Neural cell (in vitro differentiated cells): ENCODE data around the gene ZIC1. TPM values are rescaled to one million over a fixed set of nuclear protein-coding genes. Genes with fewer than 3 reads are reported as not detected.

Experiments
- H2AFZ ChIP-seq: fragments of 200-600, 300-800 bp; sonication (generic), shearing (Covaris generic); 2 replicates; pipeline ENCODE4 v1.6.0; 2014; ENCODE audit warnings: low read depth, mild to moderate bottlenecking, antibody characterized with exemption, low read length, moderate library complexity
- H3F3A ChIP-seq: fragments of 200-600 bp; shearing (Covaris generic); 2 replicates; pipeline ENCODE4 v1.6.1; 2016; ENCODE audit warnings: mild to moderate bottlenecking, moderate library complexity, mixed read lengths, antibody characterized with exemption, low read length; ENCODE audit not compliant: insufficient read depth, poor library complexity, severe bottlenecking
- H3K27ac ChIP-seq: fragments of 200-600, 300-800 bp; sonication (generic), shearing (Covaris generic); 2 replicates; pipeline ENCODE4 v1.5.1; 2014; ENCODE audit warnings: mild to moderate bottlenecking, low read length, moderate library complexity
- H3K27me3 ChIP-seq: fragments of 300-800, 200-600 bp; sonication (generic), shearing (Covaris generic); 2 replicates; pipeline ENCODE4 v1.6.0; 2014; ENCODE audit warnings: mild to moderate bottlenecking, low read depth, low read length, moderate library complexity; ENCODE audit not compliant: insufficient read depth
- H3K36me3 ChIP-seq: fragments of 300-800, 200-600 bp; sonication (generic), shearing (Covaris generic); 2 replicates; pipeline ENCODE4 v1.5.1; 2014; ENCODE audit warnings: mild to moderate bottlenecking, antibody characterized with exemption, low read length, moderate library complexity; ENCODE audit not compliant: insufficient read depth
- H3K4me2 ChIP-seq: fragments of 300-800, 200-600 bp; sonication (generic), shearing (Covaris generic); 2 replicates; pipeline ENCODE4 v1.6.0; 2014; ENCODE audit warnings: mild to moderate bottlenecking, low read length
- H3K4me3 ChIP-seq: fragments of 300-800, 200-600 bp; sonication (generic), shearing (Covaris generic); 2 replicates; pipeline ENCODE4 v1.5.1; 2014; ENCODE audit warnings: mild to moderate bottlenecking, low read length, moderate library complexity
- H3K79me2 ChIP-seq: fragments of 200-600 bp; shearing (Covaris generic); replicated peaks from 2 replicates; pipeline ENCODE4 v1.6.0; 2014; ENCODE audit warnings: mild to moderate bottlenecking, low read length, moderate library complexity; ENCODE audit not compliant: insufficient read depth
- H3K9ac ChIP-seq: fragments of 300-800, 200-600 bp; sonication (generic), shearing (Covaris generic); 2 replicates; pipeline ENCODE4 v1.6.1; 2016; ENCODE audit warnings: mild to moderate bottlenecking, low read length, mixed read lengths
- H3K9me2 ChIP-seq: fragments of 200-600 bp; shearing (Covaris generic); 2 replicates; pipeline ENCODE4 v1.6.1; 2016; ENCODE audit warnings: mild to moderate bottlenecking, low read length, mixed read lengths; ENCODE audit not compliant: insufficient read depth
- H3K9me3 ChIP-seq: fragments of 200-600, 300-800 bp; sonication (generic), shearing (Covaris generic); 2 replicates; pipeline ENCODE4 v1.6.1; 2016; ENCODE audit warnings: mild to moderate bottlenecking, mixed run types, low read length, moderate library complexity, mixed read lengths
- H4K20me1 ChIP-seq: fragments of 200-600 bp; shearing (Covaris generic); 2 replicates; pipeline ENCODE4 v1.6.1; 2016; ENCODE audit warnings: mild to moderate bottlenecking, mixed run types; ENCODE audit not compliant: insufficient read depth
- EP300 ChIP-seq: fragments of 450-650 bp; conservative IDR thresholded peaks from 2 replicates; pipeline ENCODE4 v1.6.1; 2014; ENCODE audit warnings: antibody characterized with exemption, mild to moderate bottlenecking, moderate library complexity; ENCODE audit not compliant: poor library complexity, severe bottlenecking
- EZH2 ChIP-seq: fragments of 200-600, 300-800 bp; shearing (Covaris generic), sonication (generic); IDR thresholded peaks from 2 replicates; pipeline ENCODE4 v1.6.1; 2014; ENCODE audit warnings: antibody characterized with exemption, low read length, borderline replicate concordance, mild to moderate bottlenecking; ENCODE audit not compliant: insufficient read depth, poor library complexity, severe bottlenecking
- MXI1 ChIP-seq: fragments of 450-650 bp; conservative IDR thresholded peaks from 2 replicates; pipeline ENCODE4 v1.6.1; 2014; ENCODE audit warnings: antibody characterized with exemption, mild to moderate bottlenecking; ENCODE audit not compliant: poor library complexity, severe bottlenecking
- POLR2AphosphoS5 ChIP-seq: IDR thresholded peaks from 2 replicates; pipeline ENCODE4 v1.6.1; 2012
- RAD21 ChIP-seq: fragments of 450-650 bp; conservative IDR thresholded peaks from 2 replicates; pipeline ENCODE4 v1.6.1; 2014; ENCODE audit warnings: antibody characterized with exemption, mild to moderate bottlenecking, moderate library complexity
- REST ChIP-seq: IDR thresholded peaks from 2 replicates; pipeline ENCODE4 v1.6.1; 2012; ENCODE audit warnings: borderline replicate concordance
- SMC3 ChIP-seq: fragments of 450-650 bp; conservative IDR thresholded peaks from 2 replicates; pipeline ENCODE4 v1.6.1; 2014; ENCODE audit warnings: antibody characterized with exemption, mild to moderate bottlenecking, moderate library complexity; ENCODE audit not compliant: poor library complexity
- TAF1 ChIP-seq: IDR thresholded peaks from 2 replicates; pipeline ENCODE4 v1.6.1; 2012; ENCODE audit warnings: low read depth
- polyA plus RNA-seq: library from polyadenylated mRNA; depleted of rRNA; stranded (reverse); fragments of >200 nt; gene quantifications from 2 replicates; pipeline ENCODE4 v1.2.3, GENCODE V29; 2014
- TF ChIP-seq, protein P1 (sequence below): fragments of 450-650 bp; IDR thresholded peaks from 2 replicates; pipeline ENCODE4 v1.5.1; 2014; ENCODE audit warnings: antibody characterized with exemption, mild to moderate bottlenecking, moderate library complexity; ENCODE audit not compliant: poor library complexity, severe bottlenecking

Gene ZIC1
- polyA plus RNA-seq, 1 donor from 2014 or later, result 183 TPM

DNA sequence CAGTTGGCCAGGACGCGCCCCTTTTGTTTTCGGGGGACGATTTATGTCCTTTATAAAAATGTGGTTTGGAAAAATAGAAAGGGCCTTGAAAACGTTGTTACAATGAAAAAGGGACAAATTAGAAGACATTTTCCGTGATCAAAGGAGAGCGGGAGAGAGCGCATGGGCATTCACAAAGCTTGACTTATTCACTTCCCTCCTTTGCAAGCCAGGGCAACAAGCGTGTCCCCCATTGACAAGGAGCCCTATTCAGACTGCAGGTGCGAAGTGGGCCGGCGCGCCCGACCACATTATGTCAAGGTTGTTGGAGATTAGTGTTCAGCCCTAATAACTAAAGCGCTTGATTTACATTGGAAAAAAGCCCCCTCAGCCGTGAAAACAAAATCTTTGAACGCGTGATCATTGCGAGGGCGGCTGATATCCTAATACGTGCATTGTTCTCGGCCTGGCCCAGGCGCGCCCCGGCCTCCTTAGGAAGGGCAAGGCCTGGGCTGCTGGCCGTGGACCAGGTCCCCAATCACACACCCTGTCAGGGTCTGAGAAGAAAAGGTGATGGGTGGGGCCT lies 28.7 kb upstream of the ZIC1 start:
- H3K9me3 ChIP-seq, result no peaks in the 10 kb centered on the region
- H3K9me2 ChIP-seq, result no peaks in the 10 kb centered on the region
- H2AFZ ChIP-seq, result no peak overlapping the region
- H3K36me3 ChIP-seq, result no peaks in the 10 kb centered on the region
- H3F3A ChIP-seq, result no peaks in the 10 kb centered on the region
- peaks cover 40% of the 10 kb centered on the region for H3K27me3 ChIP-seq
- H3K9ac ChIP-seq, result no peak overlapping the region
- TF ChIP-seq EP300 (no peak), SMC3 (no peak), MXI1 (no peak), REST (no peak), EZH2 (no peak), TAF1 (no peak), RAD21 (no peak), POLR2AphosphoS5 (no peak)
- TF ChIP-seq, protein P1, sequence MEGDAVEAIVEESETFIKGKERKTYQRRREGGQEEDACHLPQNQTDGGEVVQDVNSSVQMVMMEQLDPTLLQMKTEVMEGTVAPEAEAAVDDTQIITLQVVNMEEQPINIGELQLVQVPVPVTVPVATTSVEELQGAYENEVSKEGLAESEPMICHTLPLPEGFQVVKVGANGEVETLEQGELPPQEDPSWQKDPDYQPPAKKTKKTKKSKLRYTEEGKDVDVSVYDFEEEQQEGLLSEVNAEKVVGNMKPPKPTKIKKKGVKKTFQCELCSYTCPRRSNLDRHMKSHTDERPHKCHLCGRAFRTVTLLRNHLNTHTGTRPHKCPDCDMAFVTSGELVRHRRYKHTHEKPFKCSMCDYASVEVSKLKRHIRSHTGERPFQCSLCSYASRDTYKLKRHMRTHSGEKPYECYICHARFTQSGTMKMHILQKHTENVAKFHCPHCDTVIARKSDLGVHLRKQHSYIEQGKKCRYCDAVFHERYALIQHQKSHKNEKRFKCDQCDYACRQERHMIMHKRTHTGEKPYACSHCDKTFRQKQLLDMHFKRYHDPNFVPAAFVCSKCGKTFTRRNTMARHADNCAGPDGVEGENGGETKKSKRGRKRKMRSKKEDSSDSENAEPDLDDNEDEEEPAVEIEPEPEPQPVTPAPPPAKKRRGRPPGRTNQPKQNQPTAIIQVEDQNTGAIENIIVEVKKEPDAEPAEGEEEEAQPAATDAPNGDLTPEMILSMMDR, result no peak
- H3K79me2 ChIP-seq, result peaks cover 23% of the 10 kb centered on the region
- H4K20me1 ChIP-seq, result no peaks in the 10 kb centered on the region
- no peak overlapping the region for H3K4me2 ChIP-seq
- no peak overlapping the region for H3K4me3 ChIP-seq
- no peak overlapping the region for H3K27ac ChIP-seq

- no peaks in the 10 kb centered on the region for H3K9me3 ChIP-seq
- peaks cover 28% of the 10 kb centered on the region for H3K79me2 ChIP-seq
- H3K27ac ChIP-seq, result no peak overlapping the region
- no peaks in the 10 kb centered on the region for H3K9me2 ChIP-seq
- peaks cover 40% of the 10 kb centered on the region for H3K27me3 ChIP-seq
- no peaks in the 10 kb centered on the region for H4K20me1 ChIP-seq
- no peak overlapping the region for H2AFZ ChIP-seq
- no peaks in the 10 kb centered on the region for H3K36me3 ChIP-seq
- H3K9ac ChIP-seq, result no peak overlapping the region
- H3K4me2 ChIP-seq, result no peak overlapping the region
- H3K4me3 ChIP-seq, result no peak overlapping the region
- no peak for TF ChIP-seq POLR2AphosphoS5
- no peak for TF ChIP-seq TAF1
- TF ChIP-seq REST, result no peak
- TF ChIP-seq EP300, result no peak
- no peak for TF ChIP-seq RAD21
- TF ChIP-seq MXI1, result no peak
- TF ChIP-seq, protein P1, result no peak
- no peak for TF ChIP-seq EZH2
- no peak for TF ChIP-seq SMC3
- no peaks in the 10 kb centered on the region for H3F3A ChIP-seq
Observed at GRCh38 chr3:147380977-147381376, 28.2 kb upstream of the ZIC1 start.
